ENCODE measurements around the gene FNIP1. TPM values are rescaled to one million over a fixed set of nuclear protein-coding genes. Genes with fewer than 3 reads are reported as not detected.

FNIP1 gene
- total and polyA plus RNA-seq, 9 of the 15 experiments (the other 6 are each of a cell fraction or from before 2014, with no cell fraction given) = 5.0 to 32.8 (median 18.4) TPM

DNA sequence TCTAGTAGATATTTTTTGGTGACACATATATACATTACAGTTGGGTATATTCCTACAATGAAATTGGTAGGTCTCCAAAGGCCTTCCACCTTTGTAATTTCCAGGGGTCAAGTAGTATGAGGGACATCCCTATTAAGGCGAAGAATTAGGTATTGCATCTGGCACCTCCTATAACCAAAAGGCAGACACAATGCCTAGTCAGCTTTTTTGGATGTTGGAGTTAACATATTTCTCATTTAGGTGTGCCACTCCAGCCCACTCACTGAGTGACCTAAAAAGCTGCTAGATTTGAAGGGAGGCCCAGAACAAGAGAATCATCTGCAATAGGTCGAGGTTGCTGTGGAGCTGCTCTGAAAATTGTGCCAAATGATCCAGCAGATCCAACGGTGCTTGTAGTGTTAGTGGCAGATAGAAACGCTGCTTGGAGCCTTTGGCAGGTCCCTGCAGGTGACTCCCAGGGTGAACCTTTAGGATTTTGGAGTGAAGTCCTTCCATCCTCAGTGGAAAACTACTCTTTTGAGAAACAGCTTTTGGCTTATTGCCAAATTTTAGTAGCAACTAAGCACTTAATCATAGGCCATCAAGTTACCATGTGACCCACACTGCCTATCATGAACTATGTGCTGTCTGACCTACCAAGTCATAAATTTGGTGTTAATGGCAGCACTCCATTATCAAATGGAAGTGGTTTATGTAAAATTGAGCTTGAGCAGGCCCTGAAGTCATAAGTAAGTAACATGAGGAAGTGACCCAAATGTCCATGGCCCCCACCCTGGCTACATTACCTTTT is 15.7 kb upstream of the FNIP1 start (continued):
- TF ChIP-seq, protein P1, sequence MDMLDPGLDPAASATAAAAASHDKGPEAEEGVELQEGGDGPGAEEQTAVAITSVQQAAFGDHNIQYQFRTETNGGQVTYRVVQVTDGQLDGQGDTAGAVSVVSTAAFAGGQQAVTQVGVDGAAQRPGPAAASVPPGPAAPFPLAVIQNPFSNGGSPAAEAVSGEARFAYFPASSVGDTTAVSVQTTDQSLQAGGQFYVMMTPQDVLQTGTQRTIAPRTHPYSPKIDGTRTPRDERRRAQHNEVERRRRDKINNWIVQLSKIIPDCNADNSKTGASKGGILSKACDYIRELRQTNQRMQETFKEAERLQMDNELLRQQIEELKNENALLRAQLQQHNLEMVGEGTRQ (CRISPR knock-in tag; IDR thresholded peaks at IDR 0.05) = peak; percentile 45
- TF ChIP-seq ZNF316 (IDR thresholded peaks at IDR 0.05) = peak; percentile 93

GRCh38 chr5:131810510-131811249 is 13.9 kb upstream of the FNIP1 start:
- H3K9me3 ChIP-seq (replicated peaks; ENCODE audit: control insufficient read depth, insufficient read depth, low read depth, low read length) = no peaks in the 10 kb centered on the region; the same call in 1 of the 2 replicates
- FAIRE-seq (no peak), ATAC-seq (peak; percentile 71), DNase-seq (ENCODE audit: extremely low read depth in 1 of 4, low spot score in 3 of 4) (peak in 2 of 4 experiments; percentile 25 to 33)
- H3K9me1 ChIP-seq (ENCODE audit: control insufficient read depth, insufficient read depth, low read length) = no peaks in the 10 kb centered on the region
- intact Hi-C loops (cut with micrococcal nuclease) (loop anchor here (1.0 to 5.0 kb wide), 3 partner anchors 198 to 253 kb away; no protein-coding TSS in a partner anchor), in situ Hi-C loops (cut with MboI) (loop anchor here (5.0 kb wide), 1 partner anchor 192 kb away; no protein-coding TSS in a partner anchor)
- no peaks in the 10 kb centered on the region for H3K36me3 ChIP-seq (ENCODE audit: control insufficient read depth, insufficient read depth, low read length)
- no peaks in the 10 kb centered on the region for H3K27me3 ChIP-seq (ENCODE audit: control insufficient read depth in 2 of 2, insufficient read depth in 2 of 2, low read length in 2 of 2)
- no peak overlapping the region for H3K4me3 ChIP-seq
- 28% methylated on average over 3 of the region's 3 CpGs for WGBS (ENCODE audit: insufficient coverage, low coverage, missing lambda C conversion rate)
- ChIA-PET CTCF (ENCODE audit: low intra/inter-chr PET ratio) (interaction anchor here (0.7 kb wide), 3 partner anchors 197 to 198 kb away, joined by 3 to 6 read pairs (median 3); no protein-coding TSS in a partner anchor), POLR2A (interaction anchor here (0.6 to 1.4 kb wide), 4 partner anchors 14 to 361 kb away, joined by 3 to 4 read pairs (median 3); partner anchors contain the start of gene FNIP1)
- peaks cover 2 to 18% of the 10 kb centered on the region in 2 experiments; a peak in 2 of 5 replicates for H3K4me1 ChIP-seq (replicated peaks in 1 of 2; ENCODE audit: control insufficient read depth in 2 of 2, insufficient read depth in 2 of 2, low read length in 2 of 2)
- no peak overlapping the region for H3K9ac ChIP-seq (ENCODE audit: insufficient read depth in 1 of 2, low read depth in 2 of 2, low read length in 2 of 2)
- H3K4me2 ChIP-seq (ENCODE audit: insufficient read depth, low read length) = no peak overlapping the region
- no peak overlapping the region for H2AFZ ChIP-seq (ENCODE audit: low read depth, low read length)
- H3K79me2 ChIP-seq (ENCODE audit: control insufficient read depth, insufficient read depth, low read length) = no peaks in the 10 kb centered on the region
- no TSS peak for BruUV-seq (replicated peaks)
- no peaks in the 10 kb centered on the region for H4K20me1 ChIP-seq (replicated peaks; ENCODE audit: control insufficient read depth, insufficient read depth, low read length)
- H3K27ac ChIP-seq (ENCODE audit: extremely low read depth, low read depth, low read length) = no peak overlapping the region
- TF ChIP-seq CEBPZ (IDR thresholded peaks at IDR 0.05; ENCODE audit: borderline replicate concordance, low read depth, low read length) (no peak), CTCF (IDR thresholded peaks at IDR 0.05 in 2 of 3, conservative IDR thresholded peaks at IDR 0.05 in 1 of 3; ENCODE audit: insufficient read depth in 2 of 3, low read depth in 1 of 3, low read length in 3 of 3) (peak; percentile 28 to 54 (median 34); a peak in 4 of 6 replicates), BACH1 (tag; IDR thresholded peaks at IDR 0.05) (no peak), CBX3 (IDR thresholded peaks at IDR 0.05; ENCODE audit: borderline replicate concordance in 1 of 2, low read length in 2 of 2) (no peak), ZFPM2 (CRISPR knock-in tag; IDR thresholded peaks at IDR 0.05) (no peak)
- TF ChIP-seq, protein P2, sequence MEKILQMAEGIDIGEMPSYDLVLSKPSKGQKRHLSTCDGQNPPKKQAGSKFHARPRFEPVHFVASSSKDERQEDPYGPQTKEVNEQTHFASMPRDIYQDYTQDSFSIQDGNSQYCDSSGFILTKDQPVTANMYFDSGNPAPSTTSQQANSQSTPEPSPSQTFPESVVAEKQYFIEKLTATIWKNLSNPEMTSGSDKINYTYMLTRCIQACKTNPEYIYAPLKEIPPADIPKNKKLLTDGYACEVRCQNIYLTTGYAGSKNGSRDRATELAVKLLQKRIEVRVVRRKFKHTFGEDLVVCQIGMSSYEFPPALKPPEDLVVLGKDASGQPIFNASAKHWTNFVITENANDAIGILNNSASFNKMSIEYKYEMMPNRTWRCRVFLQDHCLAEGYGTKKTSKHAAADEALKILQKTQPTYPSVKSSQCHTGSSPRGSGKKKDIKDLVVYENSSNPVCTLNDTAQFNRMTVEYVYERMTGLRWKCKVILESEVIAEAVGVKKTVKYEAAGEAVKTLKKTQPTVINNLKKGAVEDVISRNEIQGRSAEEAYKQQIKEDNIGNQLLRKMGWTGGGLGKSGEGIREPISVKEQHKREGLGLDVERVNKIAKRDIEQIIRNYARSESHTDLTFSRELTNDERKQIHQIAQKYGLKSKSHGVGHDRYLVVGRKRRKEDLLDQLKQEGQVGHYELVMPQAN (IDR thresholded peaks at IDR 0.05; ENCODE audit: borderline replicate concordance) = no peak

Measured in K562 (cell line).